ENCODE data around the gene GYPC. TPM values are rescaled to one million over a fixed set of nuclear protein-coding genes. Genes with fewer than 3 reads are reported as not detected.

GYPC gene
- total RNA-seq, 3 donors from 2014 or later: 6.3 to 67.8 (median 14.3) TPM

DNA sequence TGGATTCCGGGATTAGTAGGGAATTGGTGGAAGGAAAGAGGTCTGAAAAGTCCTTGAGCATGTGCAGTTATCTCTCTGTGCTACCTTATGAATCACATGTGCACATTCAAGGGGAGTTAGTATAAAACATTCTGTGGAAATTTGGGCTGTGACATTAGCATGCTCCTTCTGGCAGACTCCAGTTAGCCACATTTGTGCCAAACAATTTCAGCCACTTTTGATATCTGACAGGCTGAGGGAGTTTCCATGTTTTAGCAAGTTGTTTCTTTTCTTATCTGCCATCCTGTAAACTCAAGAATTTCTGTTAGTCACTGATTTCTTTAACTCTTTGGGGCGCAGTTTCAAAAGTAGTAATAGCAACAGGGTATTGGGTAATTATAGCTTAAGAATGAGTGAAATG, 28.3 kb upstream of the GYPC start:
- intact Hi-C loops (cut with DNase I, micrococcal nuclease): no loop called here
- no peak for ATAC-seq

DNA sequence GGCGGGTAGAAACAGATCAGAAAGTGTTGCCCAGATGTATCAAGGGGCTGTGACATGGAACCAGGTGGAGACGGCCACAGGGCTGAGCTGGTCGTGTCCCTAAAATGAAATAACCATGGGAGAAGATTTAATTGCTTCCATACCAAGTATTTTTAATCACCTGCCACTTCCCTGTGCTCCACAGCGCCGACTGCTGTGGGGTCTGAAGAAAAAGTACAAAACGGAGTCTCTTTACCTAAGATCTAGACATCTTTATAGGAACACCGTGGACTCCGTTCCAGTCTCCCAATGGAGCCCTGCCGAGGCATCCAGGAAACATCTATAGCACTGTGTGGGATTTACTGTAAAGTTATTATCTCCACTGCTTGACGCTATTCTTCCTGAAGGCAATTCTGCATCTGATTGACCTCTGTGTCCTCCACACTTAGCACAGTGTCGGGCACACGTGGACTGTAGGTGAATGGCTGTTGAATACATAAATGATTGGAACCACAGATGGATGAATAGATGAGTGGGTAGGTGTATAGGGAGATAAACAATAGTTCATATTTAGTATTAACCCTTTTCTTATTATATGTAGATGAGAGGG, 21.6 kb upstream of the GYPC start:
- peak; percentile 31 for ATAC-seq

More for the DNA sequence above, 28.3 kb upstream of the GYPC start:
- TF ChIP-seq, protein P1, sequence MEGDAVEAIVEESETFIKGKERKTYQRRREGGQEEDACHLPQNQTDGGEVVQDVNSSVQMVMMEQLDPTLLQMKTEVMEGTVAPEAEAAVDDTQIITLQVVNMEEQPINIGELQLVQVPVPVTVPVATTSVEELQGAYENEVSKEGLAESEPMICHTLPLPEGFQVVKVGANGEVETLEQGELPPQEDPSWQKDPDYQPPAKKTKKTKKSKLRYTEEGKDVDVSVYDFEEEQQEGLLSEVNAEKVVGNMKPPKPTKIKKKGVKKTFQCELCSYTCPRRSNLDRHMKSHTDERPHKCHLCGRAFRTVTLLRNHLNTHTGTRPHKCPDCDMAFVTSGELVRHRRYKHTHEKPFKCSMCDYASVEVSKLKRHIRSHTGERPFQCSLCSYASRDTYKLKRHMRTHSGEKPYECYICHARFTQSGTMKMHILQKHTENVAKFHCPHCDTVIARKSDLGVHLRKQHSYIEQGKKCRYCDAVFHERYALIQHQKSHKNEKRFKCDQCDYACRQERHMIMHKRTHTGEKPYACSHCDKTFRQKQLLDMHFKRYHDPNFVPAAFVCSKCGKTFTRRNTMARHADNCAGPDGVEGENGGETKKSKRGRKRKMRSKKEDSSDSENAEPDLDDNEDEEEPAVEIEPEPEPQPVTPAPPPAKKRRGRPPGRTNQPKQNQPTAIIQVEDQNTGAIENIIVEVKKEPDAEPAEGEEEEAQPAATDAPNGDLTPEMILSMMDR (IDR thresholded peaks at IDR 0.05): no peak
- H3K4me3 ChIP-seq: no peak overlapping the region
- H3K36me3 ChIP-seq (ENCODE audit: low read depth): no peaks in the 10 kb centered on the region
- H3K9me3 ChIP-seq: no peaks in the 10 kb centered on the region
- no peak for DNase-seq
- no peaks in the 10 kb centered on the region for H3K4me1 ChIP-seq (ENCODE audit: low read depth)

DNA sequence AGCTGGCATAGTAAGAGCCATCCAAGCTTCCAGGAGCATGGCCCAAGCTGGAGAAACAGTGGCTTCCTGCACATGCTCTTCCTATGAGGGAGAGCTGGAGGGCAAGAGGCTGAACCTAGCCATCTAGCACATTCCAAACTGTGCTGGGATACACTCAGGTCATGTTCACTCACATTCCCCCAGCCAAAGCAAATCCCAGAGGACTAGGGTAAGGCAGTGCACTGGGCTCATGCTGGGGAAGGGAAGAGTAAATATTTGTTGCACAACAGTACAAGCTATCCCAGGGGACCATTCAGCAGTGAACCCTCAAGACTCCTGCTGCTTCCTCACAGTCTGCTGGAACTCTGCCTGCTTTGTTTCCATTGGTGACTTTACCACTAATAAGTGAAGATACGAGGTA, 20.7 kb upstream of the GYPC start:
- DNase-seq: no peak
- Histone ChIP-seq H3K9me3 (no peaks in the 10 kb centered on the region), H3K4me1 (ENCODE audit: low read depth) (no peaks in the 10 kb centered on the region), H3K36me3 (ENCODE audit: low read depth) (no peaks in the 10 kb centered on the region), H3K4me3 (no peak overlapping the region)
- TF ChIP-seq, protein P1 (IDR thresholded peaks at IDR 0.05): no peak
- intact Hi-C loops (cut with DNase I, micrococcal nuclease): no loop called here
- ATAC-seq: no peak

More for the DNA sequence above, 21.6 kb upstream of the GYPC start:
- no peaks in the 10 kb centered on the region for H3K4me1 ChIP-seq (ENCODE audit: low read depth)
- intact Hi-C loops (cut with DNase I, micrococcal nuclease): no loop called here
- H3K36me3 ChIP-seq (ENCODE audit: low read depth): no peaks in the 10 kb centered on the region
- H3K4me3 ChIP-seq: no peak overlapping the region
- TF ChIP-seq, protein P1 (IDR thresholded peaks at IDR 0.05): no peak
- no peaks in the 10 kb centered on the region for H3K9me3 ChIP-seq
- peak in 2 of 3 donors; percentile 29 to 55 for DNase-seq

DNA sequence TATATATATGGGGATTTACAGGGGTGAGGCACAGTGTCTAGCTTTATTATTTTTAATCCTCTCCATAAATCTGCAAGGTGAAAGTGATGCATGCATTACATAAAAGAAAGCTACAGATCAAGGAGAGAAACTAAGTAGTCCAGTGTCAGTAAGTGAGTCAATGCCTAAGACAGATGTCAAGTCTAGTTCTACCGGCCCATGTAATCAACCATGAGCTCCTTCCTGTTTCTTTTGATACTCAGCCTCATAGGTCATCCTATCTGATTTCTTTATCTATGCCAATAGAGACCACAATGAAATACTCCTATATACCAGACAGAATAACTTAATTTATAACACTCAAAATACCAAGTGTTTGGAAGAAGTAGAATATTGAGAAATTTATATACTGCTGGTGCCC, 20.2 kb upstream of the GYPC start:
- TF ChIP-seq, protein P1 (IDR thresholded peaks at IDR 0.05): no peak
- H3K9me3 ChIP-seq: no peaks in the 10 kb centered on the region
- DNase-seq: no peak
- H3K4me1 ChIP-seq (ENCODE audit: low read depth): no peaks in the 10 kb centered on the region
- no peak overlapping the region for H3K4me3 ChIP-seq
- ATAC-seq: no peak
- H3K36me3 ChIP-seq (ENCODE audit: low read depth): no peaks in the 10 kb centered on the region
- intact Hi-C loops (cut with DNase I, micrococcal nuclease): no loop called here

- H3K4me1 ChIP-seq (ENCODE audit: low read depth): no peaks in the 10 kb centered on the region
- no peak overlapping the region for H3K4me3 ChIP-seq
- ATAC-seq (no peak), DNase-seq (no peak)
- no peaks in the 10 kb centered on the region for H3K9me3 ChIP-seq
- TF ChIP-seq, protein P1 (IDR thresholded peaks at IDR 0.05): no peak
- intact Hi-C loops (cut with DNase I, micrococcal nuclease): no loop called here
- no peaks in the 10 kb centered on the region for H3K36me3 ChIP-seq (ENCODE audit: low read depth)
Measured at GRCh38 chr2:126637386-126637785, 18.6 kb upstream of the GYPC start.

- intact Hi-C loops (cut with DNase I, micrococcal nuclease): no loop called here
- H3K9me3 ChIP-seq: no peaks in the 10 kb centered on the region
- TF ChIP-seq, protein P1 (IDR thresholded peaks at IDR 0.05): no peak
- H3K36me3 ChIP-seq (ENCODE audit: low read depth): no peaks in the 10 kb centered on the region
- no peak for DNase-seq
- ATAC-seq: no peak
- H3K4me1 ChIP-seq (ENCODE audit: low read depth): no peaks in the 10 kb centered on the region
- H3K4me3 ChIP-seq: no peak overlapping the region
Measured at GRCh38 chr2:126638746-126639145, 17.2 kb upstream of the GYPC start.
